ENCODE results near the gene OBSCN.

DNA sequence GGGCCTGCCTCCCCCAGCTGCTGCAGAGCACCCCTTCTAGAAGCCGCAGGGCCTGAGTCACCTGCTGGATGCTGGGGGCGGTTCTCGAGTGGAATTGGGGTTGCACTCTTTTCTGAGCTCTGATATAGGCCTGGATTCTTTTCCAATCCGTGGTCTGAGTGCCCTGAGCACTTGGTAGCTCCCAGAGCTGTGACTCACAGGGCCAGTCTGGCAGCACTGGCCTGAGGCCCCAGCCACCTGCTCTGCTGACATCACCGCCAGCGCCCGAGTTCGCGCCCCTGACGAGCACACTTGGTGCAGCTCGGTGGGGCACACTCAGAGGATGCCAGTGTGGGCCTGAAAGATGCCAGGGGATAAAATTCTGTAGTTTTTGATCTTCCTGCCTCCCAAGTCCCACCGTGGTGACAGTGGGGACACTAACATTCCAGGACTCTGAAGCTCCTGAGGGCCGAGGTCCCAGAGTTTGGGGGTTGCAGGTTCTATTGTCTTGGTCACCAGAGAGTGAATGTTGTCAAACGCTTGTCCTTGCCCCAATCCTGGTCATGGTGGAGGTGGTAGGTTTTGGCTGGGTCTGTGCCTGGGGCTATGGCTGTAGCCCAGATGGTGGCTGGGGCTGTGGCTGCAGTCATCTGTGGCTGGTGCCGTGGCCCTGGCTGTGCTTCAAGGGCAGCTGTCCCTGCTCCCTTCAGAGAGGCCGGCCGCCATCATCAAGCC, 74.6 kb downstream of the OBSCN start:
- TF ChIP-seq, protein P1, sequence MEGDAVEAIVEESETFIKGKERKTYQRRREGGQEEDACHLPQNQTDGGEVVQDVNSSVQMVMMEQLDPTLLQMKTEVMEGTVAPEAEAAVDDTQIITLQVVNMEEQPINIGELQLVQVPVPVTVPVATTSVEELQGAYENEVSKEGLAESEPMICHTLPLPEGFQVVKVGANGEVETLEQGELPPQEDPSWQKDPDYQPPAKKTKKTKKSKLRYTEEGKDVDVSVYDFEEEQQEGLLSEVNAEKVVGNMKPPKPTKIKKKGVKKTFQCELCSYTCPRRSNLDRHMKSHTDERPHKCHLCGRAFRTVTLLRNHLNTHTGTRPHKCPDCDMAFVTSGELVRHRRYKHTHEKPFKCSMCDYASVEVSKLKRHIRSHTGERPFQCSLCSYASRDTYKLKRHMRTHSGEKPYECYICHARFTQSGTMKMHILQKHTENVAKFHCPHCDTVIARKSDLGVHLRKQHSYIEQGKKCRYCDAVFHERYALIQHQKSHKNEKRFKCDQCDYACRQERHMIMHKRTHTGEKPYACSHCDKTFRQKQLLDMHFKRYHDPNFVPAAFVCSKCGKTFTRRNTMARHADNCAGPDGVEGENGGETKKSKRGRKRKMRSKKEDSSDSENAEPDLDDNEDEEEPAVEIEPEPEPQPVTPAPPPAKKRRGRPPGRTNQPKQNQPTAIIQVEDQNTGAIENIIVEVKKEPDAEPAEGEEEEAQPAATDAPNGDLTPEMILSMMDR (conservative IDR thresholded peaks at IDR 0.05 in 1 of 2, IDR thresholded peaks at IDR 0.05 in 1 of 2; ENCODE audit: extremely low read depth in 1 of 2, insufficient read depth in 1 of 2, low read depth in 1 of 2, low read length in 2 of 2): no peak
- no peak for TF ChIP-seq EZH2 (IDR thresholded peaks at IDR 0.05; ENCODE audit: borderline replicate concordance, low read length)

Measured in mammary epithelial cell (primary cell).